A549 (cell line): ENCODE data around the gene MGAT3. TPM values are rescaled to one million over a fixed set of nuclear protein-coding genes. Genes with fewer than 3 reads are reported as not detected.
A peak's percentile ranks its signal among the peaks of the same experiment; 100 is the strongest.

ENCODE experiments used
- ATAC-seq, 2 experiments: fragments of 200-7000 bp in 1 of 2; fragments of >200 bp in 1 of 2; cut with Nextera tagmentation in 1 of 2; cut with Tn5 transposase in 1 of 2; 3 replicates each; pipeline versions ENCODE4 v1.8.0 to v1.9.1; 2018 to 2020; ENCODE audit warnings: mild to moderate bottlenecking in 1 of 2, moderate library complexity in 1 of 2
- CTCF ChIA-PET: fragments of 300-600 bp; sonication (Branson Sonifier 250); formaldehyde crosslinking; extraction: SDS; loops from one replicate; lab custom pipeline; 2021; ENCODE audit warnings: antibody characterized with exemption, inconsistent platforms; lab: Yijun Ruan, JAX
- POLR2A ChIA-PET: fragments of 350-600 bp; formaldehyde crosslinking; extraction: SDS; loops from one replicate; lab custom pipeline; 2021; ENCODE audit warnings: antibody characterized with exemption, inconsistent platforms; lab: Yijun Ruan, JAX
- DNase-seq, 2 experiments: peaks; one replicate each; pipeline versions ENCODE4 v3.0.0 to v3.0.0-alpha.2; 2011 to 2016; ENCODE audit warnings: low read depth in 1 of 2, low spot score in 1 of 2
- FAIRE-seq: peaks from 2 replicates; lab custom pipeline; 2011; peaks lifted over from hg19 to GRCh38; lab: Jason Lieb, UNC
- H3K27ac ChIP-seq, 2 experiments: fragments of >200 bp; sonication (Bioruptor Twin); formaldehyde crosslinking; 3 replicates each; pipeline ENCODE4 v1.5.1; 2016 to 2017
- H3K4me1 ChIP-seq: fragments of >200 bp; sonication (Bioruptor Twin); formaldehyde crosslinking; 3 replicates; pipeline ENCODE4 v1.6.1; 2016
- H3K4me2 ChIP-seq: fragments of >200 bp; sonication (Bioruptor Twin); formaldehyde crosslinking; 3 replicates; pipeline ENCODE4 v1.6.1; 2016
- H3K4me3 ChIP-seq: fragments of >200 bp; sonication (Bioruptor Twin); formaldehyde crosslinking; 3 replicates; pipeline ENCODE4 v1.5.1; 2016
- H3K9me3 ChIP-seq: fragments of >200 bp; sonication (Bioruptor Twin); formaldehyde crosslinking; 3 replicates; pipeline ENCODE4 v1.6.1; 2016
- BHLHE40 ChIP-seq: IDR thresholded peaks from 2 replicates; pipeline ENCODE4 v1.6.1; 2012; ENCODE audit warnings: low read depth, low read length, inconsistent platforms
- CBX2 ChIP-seq: fragments of 200-600 bp; sonication (generic); IDR thresholded peaks from 2 replicates; pipeline ENCODE4 v1.6.1; 2016; ENCODE audit warnings: low read depth, mild to moderate bottlenecking, borderline replicate concordance
- CEBPB ChIP-seq, 2 experiments: fragments of >200 bp in 1 of 2; sonication (Bioruptor Twin) in 1 of 2; formaldehyde crosslinking in 1 of 2; IDR thresholded peaks; 2 replicates each; pipeline ENCODE4 v1.6.1; 2012 to 2016
- EHF ChIP-seq: fragments of 250-450 bp; sonication (Bioruptor Pico); IDR thresholded peaks from 2 replicates; pipeline ENCODE4 v1.5.0; 2020; ENCODE audit warnings: mild to moderate bottlenecking
- EP300 ChIP-seq, 2 experiments: fragments of >200 bp; sonication (Bioruptor Twin); formaldehyde crosslinking; IDR thresholded peaks; 2 replicates in 1 of 2; 3 replicates in 1 of 2; pipeline ENCODE4 v1.6.1; 2016 to 2017
- FOSB ChIP-seq: fragments of 250-450 bp; sonication (Bioruptor Pico); IDR thresholded peaks from 2 replicates; pipeline ENCODE4 v1.5.0; 2020; ENCODE audit warnings: mild to moderate bottlenecking, moderate library complexity
- FOSL2 ChIP-seq, 2 experiments: fragments of 450-650 bp in 1 of 2; fragments of >200 bp in 1 of 2; sonication (Bioruptor Twin) in 1 of 2; formaldehyde crosslinking; IDR thresholded peaks; 2 replicates each; pipeline versions ENCODE4 v1.5.0 to v1.6.1; 2016 to 2020; ENCODE audit warnings: mild to moderate bottlenecking in 1 of 2, moderate library complexity in 1 of 2
- HDAC2 ChIP-seq: fragments of 200-600 bp; sonication (generic); IDR thresholded peaks from 2 replicates; pipeline ENCODE4 v1.6.1; 2016
- HOXB13 ChIP-seq: fragments of 250-450 bp; sonication (Bioruptor Pico); IDR thresholded peaks from 2 replicates; pipeline ENCODE4 v1.5.0; 2020; ENCODE audit warnings: low read depth, mild to moderate bottlenecking, moderate library complexity
- JUN ChIP-seq, 2 experiments: fragments of >200 bp; sonication (Bioruptor Twin); formaldehyde crosslinking; IDR thresholded peaks; 2 replicates in 1 of 2; 3 replicates in 1 of 2; pipeline ENCODE4 v1.6.1; 2016 to 2017
- JUNB ChIP-seq: fragments of >200 bp; sonication (Bioruptor Twin); formaldehyde crosslinking; IDR thresholded peaks from 2 replicates; pipeline ENCODE4 v1.6.1; 2016
- KDM1A ChIP-seq: fragments of 200-600 bp; sonication (generic); IDR thresholded peaks from 2 replicates; pipeline ENCODE4 v1.6.1; 2016; ENCODE audit warnings: low read depth, mild to moderate bottlenecking
- MAFK ChIP-seq: fragments of 450-650 bp; IDR thresholded peaks from 2 replicates; pipeline ENCODE4 v1.6.1; 2014; ENCODE audit not compliant: partially characterized antibody
- MAZ ChIP-seq: fragments of 150-350 bp; IDR thresholded peaks from 2 replicates; pipeline ENCODE4 v1.6.1; 2014; ENCODE audit warnings: antibody characterized with exemption, low read depth, low read length, borderline replicate concordance
- NR3C1 ChIP-seq: fragments of >200 bp; sonication (Bioruptor Twin); formaldehyde crosslinking; IDR thresholded peaks from 3 replicates; pipeline ENCODE4 v1.6.1; 2017
- POLR2A ChIP-seq: IDR thresholded peaks from 2 replicates; pipeline ENCODE4 v1.6.1; 2012; ENCODE audit warnings: mild to moderate bottlenecking, low read length
- RCOR1 ChIP-seq: fragments of 150-350 bp; IDR thresholded peaks from 2 replicates; pipeline ENCODE4 v1.6.1; 2014; ENCODE audit warnings: antibody characterized with exemption, low read length, low read depth
- RFX5 ChIP-seq: fragments of 450-650 bp; IDR thresholded peaks from 2 replicates; pipeline ENCODE4 v1.7.1; 2014; ENCODE audit warnings: antibody characterized with exemption, mild to moderate bottlenecking, moderate library complexity
- RNF2 ChIP-seq: fragments of 200-600 bp; sonication (generic); IDR thresholded peaks from 2 replicates; pipeline ENCODE4 v1.6.1; 2016; ENCODE audit warnings: low read depth, mild to moderate bottlenecking, antibody characterized with exemption, moderate library complexity, borderline replicate concordance
- SMC3 ChIP-seq: fragments of >200 bp; sonication (Bioruptor Twin); formaldehyde crosslinking; IDR thresholded peaks from 3 replicates; pipeline ENCODE4 v1.6.1; 2018; ENCODE audit warnings: inconsistent platforms
- TFCP2L1 ChIP-seq: fragments of 250-450 bp; sonication (Bioruptor Pico); IDR thresholded peaks from 2 replicates; pipeline ENCODE4 v1.5.0; 2021; ENCODE audit warnings: mild to moderate bottlenecking
- TP53 ChIP-seq: fragments of 250-450 bp; sonication (Bioruptor Pico); IDR thresholded peaks from 2 replicates; pipeline ENCODE4 v1.5.0; 2021; ENCODE audit warnings: mild to moderate bottlenecking, moderate library complexity
- ZC3H11A ChIP-seq: fragments of 450-650 bp; IDR thresholded peaks from 2 replicates; pipeline ENCODE4 v1.6.1; 2014; ENCODE audit warnings: antibody characterized with exemption, mild to moderate bottlenecking
- ZFP36 ChIP-seq: fragments of 450-650 bp; IDR thresholded peaks from 2 replicates; pipeline ENCODE4 v1.6.1; 2014; ENCODE audit warnings: borderline replicate concordance; ENCODE audit not compliant: partially characterized antibody
- ZNF302 ChIP-seq: fragments of 250-450 bp; sonication (Bioruptor Pico); IDR thresholded peaks from 2 replicates; pipeline ENCODE4 v1.9.0; 2021; ENCODE audit warnings: inconsistent platforms, mild to moderate bottlenecking, moderate library complexity
- ZSCAN20 ChIP-seq: fragments of 250-450 bp; sonication (Bioruptor Pico); IDR thresholded peaks from 2 replicates; pipeline ENCODE4 v1.8.0; 2022; ENCODE audit warnings: mild to moderate bottlenecking, moderate library complexity
- WGBS: methylation state at CpG from one replicate; pipeline ENCODE4 v1.1.6; 2017; ENCODE audit errors: missing lambda C conversion rate; 5-methylcytosine and 5-hydroxymethylcytosine counted together
- polyA plus RNA-seq, 4 experiments: library from polyadenylated mRNA; depleted of rRNA in 3 of 4; stranded (reverse); fragments of >200 nt; fragmentation: RNase III in 1 of 4; extraction: RNeasy Plus Mini Kit Qiagen cat#74134 plus additional on column Dnase treatment in 1 of 4; gene quantifications; 2 replicates in 3 of 4; 3 replicates in 1 of 4; pipeline ENCODE4 v1.2.3, GENCODE V29; 2011 to 2017
- TF ChIP-seq, protein P1 (sequence below): fragments of >200 bp; sonication (Bioruptor Twin); formaldehyde crosslinking; IDR thresholded peaks from 3 replicates; pipeline ENCODE4 v1.6.1; 2016
- TF ChIP-seq, protein P2 (sequence below): fragments of 250-450 bp; sonication (Bioruptor Pico); IDR thresholded peaks from 2 replicates; pipeline ENCODE4 v1.5.0; 2021; ENCODE audit warnings: mild to moderate bottlenecking, moderate library complexity, borderline replicate concordance
- TF ChIP-seq, protein P3 (sequence below): IDR thresholded peaks from 2 replicates; pipeline ENCODE4 v1.6.1; 2012
- TF ChIP-seq, protein P4 (sequence below): fragments of 450-650 bp; IDR thresholded peaks from 2 replicates; pipeline ENCODE4 v1.6.1; 2014; ENCODE audit warnings: antibody characterized with exemption
- TF ChIP-seq, protein P5 (sequence below): IDR thresholded peaks from 2 replicates; pipeline ENCODE4 v1.6.1; 2012
- TF ChIP-seq, protein P6 (sequence below): fragments of 200-600 bp; sonication (generic); IDR thresholded peaks from 2 replicates; pipeline ENCODE4 v1.6.1; 2016; ENCODE audit warnings: antibody characterized with exemption, mild to moderate bottlenecking, moderate library complexity

The MGAT3 gene
- polyA plus RNA-seq, 2 of the 4 experiments (the other 2 are of a cell fraction), result 0.62 to 0.84 TPM

DNA sequence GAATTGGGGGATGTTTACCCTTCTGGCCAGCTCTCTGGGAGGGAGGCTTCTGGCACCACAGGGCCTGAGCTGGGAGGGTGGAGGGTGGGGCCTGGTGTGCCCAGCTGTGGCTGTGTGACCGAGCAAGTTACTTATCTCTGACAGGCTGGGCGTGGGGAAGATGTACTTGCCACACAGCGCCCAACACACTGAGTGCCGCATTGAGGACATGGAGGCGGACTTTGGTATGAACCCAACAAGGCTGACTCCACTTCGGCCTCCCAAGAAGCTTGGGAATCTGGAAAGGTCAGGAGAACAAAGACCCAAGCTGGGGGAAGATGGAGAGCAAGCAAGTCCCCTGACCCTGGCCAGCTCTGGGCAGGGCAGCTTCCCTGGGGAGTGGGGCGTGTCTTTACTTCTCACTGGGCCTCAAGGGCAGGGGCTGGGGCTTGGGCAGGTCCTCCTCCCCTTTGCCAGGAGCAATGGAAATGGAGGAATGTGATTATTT, 2.4 kb upstream of the MGAT3 start:
- Histone ChIP-seq H3K9me3 (no peaks in the 10 kb centered on the region), H3K4me1 (peaks cover 6% of the 10 kb centered on the region; the same call in 1 of the 3 replicates), H3K27ac (no peak overlapping the region), H3K4me3 (no peak overlapping the region), H3K4me2 (0 out of 3 replicates have a peak overlapping the region, but pooled peaks have one; percentile 17)
- ChIA-PET POLR2A (no interaction called here), CTCF (interaction anchor here (0.6 to 1.0 kb wide), 2 partner anchors 10 to 283 kb away, joined by 3 to 4 read pairs; no protein-coding TSS in a partner anchor)
- DNase-seq (peak in 1 of 2 experiments; percentile 64), ATAC-seq (peak; percentile 40 to 58; a peak in 4 of 6 replicates), FAIRE-seq (no peak)
- 36% methylated on average over 7 of the region's 7 CpGs for WGBS
- no peak for TF ChIP-seq MAZ
- no peak for TF ChIP-seq EHF (CRISPR knock-in tag)
- no peak for TF ChIP-seq SMC3
- no peak for TF ChIP-seq ZNF302 (CRISPR knock-in tag)
- TF ChIP-seq BHLHE40, result no peak
- TF ChIP-seq ZSCAN20, result no peak
- no peak for TF ChIP-seq HDAC2
- no peak for TF ChIP-seq TP53 (CRISPR knock-in tag)
- TF ChIP-seq, protein P1, sequence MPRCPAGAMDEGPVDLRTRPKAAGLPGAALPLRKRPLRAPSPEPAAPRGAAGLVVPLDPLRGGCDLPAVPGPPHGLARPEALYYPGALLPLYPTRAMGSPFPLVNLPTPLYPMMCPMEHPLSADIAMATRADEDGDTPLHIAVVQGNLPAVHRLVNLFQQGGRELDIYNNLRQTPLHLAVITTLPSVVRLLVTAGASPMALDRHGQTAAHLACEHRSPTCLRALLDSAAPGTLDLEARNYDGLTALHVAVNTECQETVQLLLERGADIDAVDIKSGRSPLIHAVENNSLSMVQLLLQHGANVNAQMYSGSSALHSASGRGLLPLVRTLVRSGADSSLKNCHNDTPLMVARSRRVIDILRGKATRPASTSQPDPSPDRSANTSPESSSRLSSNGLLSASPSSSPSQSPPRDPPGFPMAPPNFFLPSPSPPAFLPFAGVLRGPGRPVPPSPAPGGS, result no peak
- no peak for TF ChIP-seq ZFP36
- no peak for TF ChIP-seq RCOR1
- TF ChIP-seq FOSB (CRISPR knock-in tag), result no peak
- TF ChIP-seq ZC3H11A, result no peak
- no peak for TF ChIP-seq CBX2
- TF ChIP-seq, protein P2, sequence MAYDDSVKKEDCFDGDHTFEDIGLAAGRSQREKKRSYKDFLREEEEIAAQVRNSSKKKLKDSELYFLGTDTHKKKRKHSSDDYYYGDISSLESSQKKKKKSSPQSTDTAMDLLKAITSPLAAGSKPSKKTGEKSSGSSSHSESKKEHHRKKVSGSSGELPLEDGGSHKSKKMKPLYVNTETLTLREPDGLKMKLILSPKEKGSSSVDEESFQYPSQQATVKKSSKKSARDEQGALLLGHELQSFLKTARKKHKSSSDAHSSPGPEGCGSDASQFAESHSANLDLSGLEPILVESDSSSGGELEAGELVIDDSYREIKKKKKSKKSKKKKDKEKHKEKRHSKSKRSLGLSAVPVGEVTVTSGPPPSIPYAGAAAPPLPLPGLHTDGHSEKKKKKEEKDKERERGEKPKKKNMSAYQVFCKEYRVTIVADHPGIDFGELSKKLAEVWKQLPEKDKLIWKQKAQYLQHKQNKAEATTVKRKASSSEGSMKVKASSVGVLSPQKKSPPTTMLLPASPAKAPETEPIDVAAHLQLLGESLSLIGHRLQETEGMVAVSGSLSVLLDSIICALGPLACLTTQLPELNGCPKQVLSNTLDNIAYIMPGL, result no peak
- TF ChIP-seq TFCP2L1, result no peak

DNA sequence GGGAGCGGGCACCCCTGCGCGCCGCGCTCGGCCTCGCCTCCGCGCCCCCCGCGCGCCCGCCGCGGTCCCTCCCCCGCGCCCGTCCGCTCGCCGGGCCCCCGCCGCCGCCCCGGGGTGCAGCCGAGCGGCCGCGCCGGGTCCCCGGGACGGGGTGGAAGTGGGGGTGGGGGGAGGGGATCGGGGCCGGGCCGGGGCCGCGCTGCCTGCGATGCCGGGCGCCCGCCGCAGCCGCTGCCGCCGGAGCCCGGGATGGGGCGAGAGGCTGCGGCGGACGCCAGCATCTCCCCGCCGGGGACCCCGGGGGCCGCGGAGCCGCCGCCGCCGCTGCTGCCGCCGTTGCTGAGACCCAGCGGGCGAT, 365 bp downstream of the MGAT3 start:
- ChIA-PET CTCF (no interaction called here), POLR2A (no interaction called here)
- FAIRE-seq, result no peak
- Histone ChIP-seq H3K4me2 (peak overlapping the region; percentile 96), H3K27ac (peak overlapping the region; percentile 67 to 91; a peak in 5 of 6 replicates), H3K9me3 (no peaks in the 10 kb centered on the region), H3K4me1 (peaks cover 6% of the 10 kb centered on the region; the same call in 1 of the 3 replicates), H3K4me3 (peak overlapping the region; percentile 62)
- WGBS, result no CpG with 5 or more reads among the region's 63 CpGs
- TF ChIP-seq ZFP36, result no peak
- TF ChIP-seq JUN (IDR thresholded peaks at IDR 0.05), result no peak
- TF ChIP-seq, protein P3, sequence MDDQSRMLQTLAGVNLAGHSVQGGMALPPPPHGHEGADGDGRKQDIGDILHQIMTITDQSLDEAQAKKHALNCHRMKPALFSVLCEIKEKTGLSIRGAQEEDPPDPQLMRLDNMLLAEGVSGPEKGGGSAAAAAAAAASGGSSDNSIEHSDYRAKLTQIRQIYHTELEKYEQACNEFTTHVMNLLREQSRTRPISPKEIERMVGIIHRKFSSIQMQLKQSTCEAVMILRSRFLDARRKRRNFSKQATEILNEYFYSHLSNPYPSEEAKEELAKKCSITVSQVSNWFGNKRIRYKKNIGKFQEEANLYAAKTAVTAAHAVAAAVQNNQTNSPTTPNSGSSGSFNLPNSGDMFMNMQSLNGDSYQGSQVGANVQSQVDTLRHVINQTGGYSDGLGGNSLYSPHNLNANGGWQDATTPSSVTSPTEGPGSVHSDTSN, result no peak
- TF ChIP-seq, protein P4, sequence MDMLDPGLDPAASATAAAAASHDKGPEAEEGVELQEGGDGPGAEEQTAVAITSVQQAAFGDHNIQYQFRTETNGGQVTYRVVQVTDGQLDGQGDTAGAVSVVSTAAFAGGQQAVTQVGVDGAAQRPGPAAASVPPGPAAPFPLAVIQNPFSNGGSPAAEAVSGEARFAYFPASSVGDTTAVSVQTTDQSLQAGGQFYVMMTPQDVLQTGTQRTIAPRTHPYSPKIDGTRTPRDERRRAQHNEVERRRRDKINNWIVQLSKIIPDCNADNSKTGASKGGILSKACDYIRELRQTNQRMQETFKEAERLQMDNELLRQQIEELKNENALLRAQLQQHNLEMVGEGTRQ, result no peak
- TF ChIP-seq RFX5, result no peak
- TF ChIP-seq CEBPB (IDR thresholded peaks at IDR 0.05), result no peak
- TF ChIP-seq HOXB13 (CRISPR knock-in tag), result no peak
- TF ChIP-seq, protein P5, sequence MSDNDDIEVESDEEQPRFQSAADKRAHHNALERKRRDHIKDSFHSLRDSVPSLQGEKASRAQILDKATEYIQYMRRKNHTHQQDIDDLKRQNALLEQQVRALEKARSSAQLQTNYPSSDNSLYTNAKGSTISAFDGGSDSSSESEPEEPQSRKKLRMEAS, result no peak
- TF ChIP-seq ZSCAN20, result no peak
- no peak for TF ChIP-seq NR3C1
- no peak for TF ChIP-seq ZNF302 (CRISPR knock-in tag)
- no peak for TF ChIP-seq POLR2A
- TF ChIP-seq RNF2, result no peak
- no peak for TF ChIP-seq FOSL2 (IDR thresholded peaks at IDR 0.05)
- TF ChIP-seq FOSL2 (CRISPR knock-in tag; IDR thresholded peaks at IDR 0.05), result no peak
- TF ChIP-seq FOSB (CRISPR knock-in tag), result no peak
- no peak for TF ChIP-seq MAFK
- TF ChIP-seq EP300 (IDR thresholded peaks at IDR 0.05), result no peak
- TF ChIP-seq, protein P6, sequence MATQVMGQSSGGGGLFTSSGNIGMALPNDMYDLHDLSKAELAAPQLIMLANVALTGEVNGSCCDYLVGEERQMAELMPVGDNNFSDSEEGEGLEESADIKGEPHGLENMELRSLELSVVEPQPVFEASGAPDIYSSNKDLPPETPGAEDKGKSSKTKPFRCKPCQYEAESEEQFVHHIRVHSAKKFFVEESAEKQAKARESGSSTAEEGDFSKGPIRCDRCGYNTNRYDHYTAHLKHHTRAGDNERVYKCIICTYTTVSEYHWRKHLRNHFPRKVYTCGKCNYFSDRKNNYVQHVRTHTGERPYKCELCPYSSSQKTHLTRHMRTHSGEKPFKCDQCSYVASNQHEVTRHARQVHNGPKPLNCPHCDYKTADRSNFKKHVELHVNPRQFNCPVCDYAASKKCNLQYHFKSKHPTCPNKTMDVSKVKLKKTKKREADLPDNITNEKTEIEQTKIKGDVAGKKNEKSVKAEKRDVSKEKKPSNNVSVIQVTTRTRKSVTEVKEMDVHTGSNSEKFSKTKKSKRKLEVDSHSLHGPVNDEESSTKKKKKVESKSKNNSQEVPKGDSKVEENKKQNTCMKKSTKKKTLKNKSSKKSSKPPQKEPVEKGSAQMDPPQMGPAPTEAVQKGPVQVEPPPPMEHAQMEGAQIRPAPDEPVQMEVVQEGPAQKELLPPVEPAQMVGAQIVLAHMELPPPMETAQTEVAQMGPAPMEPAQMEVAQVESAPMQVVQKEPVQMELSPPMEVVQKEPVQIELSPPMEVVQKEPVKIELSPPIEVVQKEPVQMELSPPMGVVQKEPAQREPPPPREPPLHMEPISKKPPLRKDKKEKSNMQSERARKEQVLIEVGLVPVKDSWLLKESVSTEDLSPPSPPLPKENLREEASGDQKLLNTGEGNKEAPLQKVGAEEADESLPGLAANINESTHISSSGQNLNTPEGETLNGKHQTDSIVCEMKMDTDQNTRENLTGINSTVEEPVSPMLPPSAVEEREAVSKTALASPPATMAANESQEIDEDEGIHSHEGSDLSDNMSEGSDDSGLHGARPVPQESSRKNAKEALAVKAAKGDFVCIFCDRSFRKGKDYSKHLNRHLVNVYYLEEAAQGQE, result no peak
- no peak for TF ChIP-seq KDM1A
- TF ChIP-seq JUNB, result no peak
- no peak for DNase-seq
- no peak for ATAC-seq
